Activated T-cell treated with anti-CD3 and anti-CD28 coated beads for 24 hours (primary cell): ENCODE measurements around the gene SLF2.

Experiments
- DNase-seq: peaks from one replicate; pipeline ENCODE4 v3.0.0-alpha.2; 2020; ENCODE audit warnings: low read depth

The SLF2 gene

GRCh38 chr10:100980711-100981110 is 67.9 kb downstream of the SLF2 start:
- no peak for DNase-seq

GRCh38 chr10:100981178-100981772 is 68.5 kb downstream of the SLF2 start:
- no peak for DNase-seq

- no peak for DNase-seq
These were observed 70.4 kb downstream of the SLF2 start for GRCh38 chr10:100982916-100983830.

- no peak for DNase-seq
These were observed 71.3 kb downstream of the SLF2 start for GRCh38 chr10:100983868-100984671.

GRCh38 chr10:100984672-100985177 is 72.0 kb downstream of the SLF2 start:
- no peak for DNase-seq

- no peak for DNase-seq
These were observed 72.6 kb downstream of the SLF2 start for GRCh38 chr10:100985336-100985735.

GRCh38 chr10:100986623-100986951 is 73.8 kb downstream of the SLF2 start:
- DNase-seq, result no peak

GRCh38 chr10:100986952-100987684 is 74.4 kb downstream of the SLF2 start, which contains the start of the genes MRPL43 and TWNK:
TSS of gene MRPL43 (minus strand) at chr10:100987497. CDS start at chr10:100987443, 54 bp downstream.
TSS of gene TWNK (plus strand) at chr10:100987543. CDS start at chr10:100988211, 668 bp downstream.
- peak; percentile 81 for DNase-seq

- no peak for DNase-seq
These were observed 74.9 kb downstream of the SLF2 start for GRCh38 chr10:100987685-100988049.

- no peak for DNase-seq
These were observed 75.4 kb downstream of the SLF2 start for GRCh38 chr10:100988166-100988565.

- no peak for DNase-seq
These were observed 76.3 kb downstream of the SLF2 start for GRCh38 chr10:100989088-100989487.

GRCh38 chr10:100993986-100994708 is 81.4 kb downstream of the SLF2 start:
- DNase-seq, result no peak

GRCh38 chr10:100995181-100995580 is 82.4 kb downstream of the SLF2 start:
- no peak for DNase-seq

GRCh38 chr10:100996678-100997359 is 84.1 kb downstream of the SLF2 start:
- DNase-seq, result no peak

GRCh38 chr10:100997360-100998182 is 84.8 kb downstream of the SLF2 start:
- peak; percentile 59 for DNase-seq

- DNase-seq, result no peak
These were observed 85.6 kb downstream of the SLF2 start for GRCh38 chr10:100998183-100998990.

- DNase-seq, result peak; percentile 66
These were observed 86.4 kb downstream of the SLF2 start for GRCh38 chr10:100998991-100999741.

GRCh38 chr10:100999742-101000126 is 87.0 kb downstream of the SLF2 start, which contains the start of gene LZTS2:
TSS of gene LZTS2 (plus strand) at chr10:100999808. CDS start at chr10:101002539, 2,731 bp downstream.
- no peak for DNase-seq
